Psoas muscle (tissue), 8 donors: Measurements from ENCODE around the gene WDR18. TPM values are rescaled to one million over a fixed set of nuclear protein-coding genes. Genes with fewer than 3 reads are reported as not detected.

Source experiments
- ATAC-seq, 4 donors: fragments of 200-7000 bp; cut with Tn5 transposase; one replicate each; pipeline ENCODE4 v1.9.1; 2020; ENCODE audit warnings: moderate library complexity in 3 of 4, mild to moderate bottlenecking in 2 of 4
- DNase-seq, 2 donors: peaks; one replicate each; pipeline ENCODE4 v3.0.0-alpha.2; 2020
- H3K27ac ChIP-seq: fragments of 200-600 bp; one replicate; pipeline ENCODE4 v1.8.0; 2022
- H3K27me3 ChIP-seq, 3 donors: fragments of 200-600 bp in 1 of 3; one replicate each; pipeline versions ENCODE4 v1.6.1 to v1.8.0; 2013 to 2022; ENCODE audit warnings: low read length in 2 of 3, mild to moderate bottlenecking in 2 of 3, moderate library complexity in 1 of 3; ENCODE audit not compliant: insufficient read depth in 3 of 3
- H3K36me3 ChIP-seq, 2 donors: fragments of 200-600 bp in 1 of 2; one replicate each; pipeline versions ENCODE4 v1.6.1 to v1.8.0; 2013 to 2022; ENCODE audit warnings: low read depth in 1 of 2, mild to moderate bottlenecking in 1 of 2, moderate library complexity in 1 of 2; ENCODE audit not compliant: insufficient read depth in 1 of 2
- H3K4me1 ChIP-seq: fragments of 200-600 bp; one replicate; pipeline ENCODE4 v1.8.0; 2022
- H3K4me3 ChIP-seq: fragments of 200-600 bp; one replicate; pipeline ENCODE4 v1.8.0; 2022; ENCODE audit warnings: mild to moderate bottlenecking
- H3K9me3 ChIP-seq: fragments of 200-600 bp; one replicate; pipeline ENCODE4 v1.8.0; 2022
- CTCF ChIP-seq: fragments of 200-600 bp; IDR thresholded peaks from one replicate; pipeline ENCODE4 v1.8.0; 2022; ENCODE audit warnings: antibody characterized with exemption
- WGBS, 3 donors: extraction: QIAGEN DNeasy Blood & Tissue Kit; methylation state at CpG; one replicate each; pipeline versions ENCODE4 v1.1.6 to v1.1.7; 2013; 5-methylcytosine and 5-hydroxymethylcytosine counted together
- intact Hi-C, 2 donors: fragments of 100-400 bp; cut with DNase I; formaldehyde crosslinking; loops; one replicate each; pipeline versions ENCODE4 v1.11.0 to v1.14.2; 2022
- polyA plus RNA-seq, 3 donors: library from polyadenylated mRNA; stranded (reverse); fragments of 200-250 nt; gene quantifications; one replicate each; pipeline ENCODE4 v1.2.3, GENCODE V29; 2013
- total RNA-seq, 4 donors: library from RNA; stranded (reverse); fragmentation: NEBNext Ultra II Directional in 2 of 4; extraction: Animal tissue kit (Norgen Biotek cat#: 25700) in 2 of 4; gene quantifications; one replicate each; pipeline versions ENCODE4 v1.2.1 to v1.2.4, GENCODE V29; 2021 to 2023
- donor health status: healthy with polysubstance abuse.
- donor health status: DM: no; HTN: no; CAD: no; lungs with moderate emphysema.
- donor health status: Bipolar disorder and iron deficiency.
- donor health status: healthy.
- donor health status: DM: yes; HTN: yes; CAD: no.
- donor health status: DM: no; HTN: no; CAD: no.
- donor health status: DM: no; HTN: no; CAD: no.
- donor health status: DM: yes; HTN: yes; CAD: no.

Gene WDR18
- total and polyA plus RNA-seq, 7 donors = 17.4 to 77.9 (median 28.0) TPM

DNA sequence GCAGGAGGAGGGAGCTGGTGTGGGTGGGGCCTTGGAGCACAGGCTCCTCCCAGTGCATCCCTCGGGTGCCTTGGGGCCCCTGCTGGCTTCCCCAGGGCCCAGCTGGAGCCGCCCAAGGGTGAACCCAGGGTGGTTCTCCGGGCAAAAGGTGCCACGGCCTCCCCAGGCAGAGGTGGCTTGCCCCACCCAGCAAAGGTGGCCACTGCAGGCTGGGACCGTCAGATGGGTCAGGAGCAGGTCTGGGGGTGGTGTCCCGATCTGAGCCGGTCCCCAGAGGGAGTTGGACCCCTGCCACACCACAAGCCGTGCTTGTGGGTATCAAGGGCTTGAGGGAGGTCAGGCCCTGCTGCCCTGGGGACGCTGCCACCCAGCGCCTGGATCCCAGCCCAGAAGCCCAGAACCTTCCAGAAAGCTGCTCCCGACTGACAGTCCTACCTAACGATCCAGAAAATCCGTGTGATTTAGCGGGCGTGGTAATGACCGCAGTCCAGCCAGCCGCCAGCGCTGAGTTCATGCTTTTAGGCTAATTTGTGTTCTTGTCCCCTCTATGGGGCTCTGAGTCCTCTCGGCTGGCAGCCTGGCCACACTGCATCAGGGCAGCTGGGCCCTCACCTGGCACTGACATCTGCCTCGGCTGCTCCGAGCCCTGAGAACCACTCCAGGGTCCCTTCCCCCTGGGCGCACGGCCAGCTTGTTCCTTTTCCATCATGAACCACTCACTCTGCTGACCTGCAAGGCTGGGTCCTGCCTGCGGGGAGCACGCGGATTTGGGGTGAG is 11.1 kb downstream of the WDR18 start:
- no peak for ATAC-seq
- WGBS, 3 donors = 32 to 61% (median 41%) methylated on average over 25 to 26 of the region's 26 CpGs

GRCh38 chr19:996051-996838 is 12.1 kb downstream of the WDR18 start:
- ATAC-seq (no peak), DNase-seq (peak in 1 of 2 donors; percentile 59)
- intact Hi-C loops = no loop called here
- TF ChIP-seq CTCF = no peak
- Histone ChIP-seq H3K9me3 (no peaks in the 10 kb centered on the region), H3K4me1 (no peaks in the 10 kb centered on the region), H3K27ac (no peak overlapping the region), H3K36me3 (peaks cover 3 to 17% of the 10 kb centered on the region in 2 donors), H3K4me3 (no peak overlapping the region), H3K27me3 (peaks cover 0 to 56% (median 20%) of the 10 kb centered on the region in 3 donors)
- WGBS, 3 donors = 4 to 6% (median 6%) methylated on average over 54 to 64 of the region's 64 CpGs

More for the DNA sequence above, 11.1 kb downstream of the WDR18 start:
- TF ChIP-seq CTCF = no peak
- Histone ChIP-seq H3K4me1 (no peaks in the 10 kb centered on the region), H3K27ac (no peak overlapping the region), H3K9me3 (no peaks in the 10 kb centered on the region), H3K36me3 (peaks cover 3 to 25% of the 10 kb centered on the region in 2 donors), H3K27me3 (peaks cover 0 to 46% (median 13%) of the 10 kb centered on the region in 3 donors), H3K4me3 (no peak overlapping the region)
- intact Hi-C loops = no loop called here
- DNase-seq = no peak

DNA sequence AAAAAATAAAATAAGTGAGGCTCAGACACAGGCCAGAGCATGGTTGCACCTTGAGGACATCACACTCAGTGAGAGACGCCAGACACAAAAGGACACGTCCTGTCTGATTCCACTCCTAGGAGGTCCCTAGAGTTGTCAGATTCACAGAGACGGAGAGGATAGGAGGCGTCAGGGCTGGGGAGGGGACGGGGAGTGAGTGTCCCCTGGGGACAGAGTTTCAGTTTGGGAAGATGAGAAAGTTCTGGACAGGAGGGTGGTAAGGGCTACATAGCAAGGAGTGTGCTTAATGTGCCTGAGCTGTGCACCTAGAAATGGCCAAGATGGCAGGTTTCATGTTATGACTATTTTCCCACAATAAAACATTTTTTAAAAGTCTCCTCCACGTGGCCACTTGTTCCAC is 13.9 kb downstream of the WDR18 start:
- peaks cover 0 to 70% (median 31%) of the 10 kb centered on the region in 3 donors for H3K27me3 ChIP-seq
- TF ChIP-seq CTCF = no peak
- intact Hi-C loops = no loop called here

DNA sequence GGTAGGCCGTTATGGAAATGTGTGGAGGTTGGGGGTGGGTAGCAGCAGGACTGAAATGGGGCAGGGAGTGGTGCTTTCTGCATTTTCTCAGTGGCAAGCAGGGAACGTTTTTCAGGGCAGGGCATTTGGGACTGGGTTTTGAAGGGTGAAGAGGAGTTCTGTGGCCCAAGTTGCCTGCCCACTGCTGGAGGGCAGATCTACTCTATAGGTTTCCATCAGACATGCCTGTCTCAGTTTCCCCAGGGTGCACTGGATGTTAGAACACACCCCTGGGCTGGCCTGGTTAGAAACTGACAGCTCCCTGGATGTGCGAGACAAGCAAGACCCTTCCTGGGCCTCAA is 15.2 kb downstream of the WDR18 start:
- H3K36me3 ChIP-seq = peaks cover 3 to 4% of the 10 kb centered on the region in 2 donors
- no peaks in the 10 kb centered on the region for H3K4me1 ChIP-seq
- no peak for DNase-seq
- H3K9me3 ChIP-seq = no peaks in the 10 kb centered on the region
- intact Hi-C loops = no loop called here
- no peak for ATAC-seq
- peaks cover 0 to 76% (median 31%) of the 10 kb centered on the region in 3 donors for H3K27me3 ChIP-seq
- TF ChIP-seq CTCF = no peak
- H3K4me3 ChIP-seq = no peak overlapping the region
- 54 to 59% (median 57%) methylated on average over 3 of the region's 3 CpGs for WGBS, 3 donors
- H3K27ac ChIP-seq = no peak overlapping the region

More for the DNA sequence above, 13.9 kb downstream of the WDR18 start:
- Histone ChIP-seq H3K4me1 (no peaks in the 10 kb centered on the region), H3K36me3 (peaks cover 3 to 9% of the 10 kb centered on the region in 2 donors), H3K27ac (no peak overlapping the region), H3K4me3 (no peak overlapping the region), H3K9me3 (no peaks in the 10 kb centered on the region)
- 7 to 20% (median 14%) methylated on average over 6 of the region's 6 CpGs for WGBS, 3 donors
- ATAC-seq (no peak), DNase-seq (no peak)
